A673 (cell line): ENCODE measurements around the gene PTGES2.

ENCODE experiments used
- CTCF ChIP-seq: fragments of 300-800, 200-600 bp; sonication (generic); conservative IDR thresholded peaks from 2 replicates; pipeline ENCODE4 v1.5.1; 2017; ENCODE audit warnings: low read depth, mild to moderate bottlenecking, antibody characterized with exemption, low read length, moderate library complexity, mixed read lengths
- EZH2 ChIP-seq: fragments of 200-600 bp; sonication (generic); IDR thresholded peaks from 2 replicates; pipeline ENCODE4 v1.6.1; 2017; ENCODE audit warnings: borderline replicate concordance, low read depth, mild to moderate bottlenecking, mixed read lengths, antibody characterized with exemption, low read length; ENCODE audit not compliant: poor library complexity, severe bottlenecking

GRCh38 chr9:128163027-128163515 is 35.5 kb upstream of the PTGES2 start:
- TF ChIP-seq CTCF (no peak), EZH2 (no peak)
